Upper lobe of left lung (tissue), 6 donors: ENCODE measurements around the gene VAPB. TPM values are rescaled to one million over a fixed set of nuclear protein-coding genes. Genes with fewer than 3 reads are reported as not detected.

Experiments used
- ATAC-seq, 2 donors: fragments of 200-7000 bp; cut with Tn5 transposase; one replicate each; pipeline ENCODE4 v1.9.1; 2022; ENCODE audit warnings: mild to moderate bottlenecking in 2 of 2, moderate library complexity in 2 of 2; ENCODE audit not compliant: low FRiP score in 2 of 2
- DNase-seq, 2 donors: peaks; one replicate each; pipeline ENCODE4 v3.0.0-alpha.2; 2019 to 2020
- H3K27ac ChIP-seq, 4 donors: fragments of 200-600 bp; sonication (generic); one replicate each; pipeline ENCODE4 v1.5.1; 2016 to 2019
- H3K27me3 ChIP-seq, 4 donors: fragments of 200-600 bp; sonication (generic); one replicate each; pipeline ENCODE4 v1.5.1; 2017 to 2019
- H3K36me3 ChIP-seq, 4 donors: fragments of 200-600 bp; sonication (generic); one replicate each; pipeline ENCODE4 v1.5.1; 2016 to 2019
- H3K4me1 ChIP-seq, 4 donors: fragments of 200-600 bp; sonication (generic); one replicate each; pipeline ENCODE4 v1.5.1; 2018 to 2019
- H3K4me3 ChIP-seq, 4 donors: fragments of 200-600 bp; sonication (generic); one replicate each; pipeline ENCODE4 v1.5.1; 2017 to 2019; ENCODE audit warnings: mild to moderate bottlenecking in 2 of 4, moderate library complexity in 1 of 4
- H3K9me3 ChIP-seq, 4 donors: fragments of 200-600 bp; sonication (generic); one replicate each; pipeline ENCODE4 v1.5.1; 2018 to 2019
- EP300 ChIP-seq, 4 donors: sonication (generic); formaldehyde crosslinking; IDR thresholded peaks; one replicate each; pipeline ENCODE4 v1.5.1; 2017; ENCODE audit warnings: antibody characterized with exemption in 4 of 4, control low read depth in 2 of 4
- POLR2A ChIP-seq, 4 donors: fragments of 450-650 bp; IDR thresholded peaks; one replicate each; pipeline ENCODE4 v1.5.1; 2016 to 2017; ENCODE audit warnings: antibody characterized with exemption in 4 of 4, mild to moderate bottlenecking in 2 of 4
- POLR2AphosphoS5 ChIP-seq, 2 donors: sonication (generic); formaldehyde crosslinking; IDR thresholded peaks; one replicate each; pipeline ENCODE4 v1.5.1; 2017; ENCODE audit warnings: antibody characterized with exemption in 2 of 2
- WGBS, 2 donors: methylation state at CpG; one replicate each; pipeline ENCODE4 v1.1.5; 2017 to 2018; 5-methylcytosine and 5-hydroxymethylcytosine counted together
- total RNA-seq, 6 donors: library from RNA; depleted of rRNA in 4 of 6; stranded (reverse); fragments of >200 nt in 4 of 6; gene quantifications; one replicate each; pipeline versions ENCODE4 v1.1.0 to v1.2.1, GENCODE V29; 2016 to 2021
- TF ChIP-seq, protein P1 (sequence below), 6 experiments: fragments of 450-650 bp in 4 of 6; fragments of 200-600 bp in 2 of 6; sonication (generic) in 2 of 6; IDR thresholded peaks; one replicate each; pipeline ENCODE4 v1.5.1; 2016 to 2019; ENCODE audit warnings: antibody characterized with exemption in 6 of 6
- donor health status: DM: no; HTN: no; CAD: no; lungs with moderate emphysema.
- donor health status: DM: no; HTN: yes; CAD: no; lungs with severe emphysema.

VAPB gene
- total RNA-seq, 6 donors from 2014 or later = 13.8 to 48.2 (median 33.7) TPM

GRCh38 chr20:58416057-58416456, 27.0 kb downstream of the VAPB start:
- Histone ChIP-seq H3K4me3 (no peak overlapping the region), H3K36me3 (peaks cover 0 to 16% (median 3%) of the 10 kb centered on the region in 4 donors), H3K4me1 (peaks cover 10 to 26% (median 19%) of the 10 kb centered on the region in 4 donors), H3K9me3 (no peaks in the 10 kb centered on the region), H3K27ac (peak overlapping the region in 1 of 4 donors; percentile 63), H3K27me3 (no peaks in the 10 kb centered on the region)
- WGBS, 2 donors = 65 to 87% methylated on average over 1 of the region's 1 CpG
- TF ChIP-seq, protein P1, sequence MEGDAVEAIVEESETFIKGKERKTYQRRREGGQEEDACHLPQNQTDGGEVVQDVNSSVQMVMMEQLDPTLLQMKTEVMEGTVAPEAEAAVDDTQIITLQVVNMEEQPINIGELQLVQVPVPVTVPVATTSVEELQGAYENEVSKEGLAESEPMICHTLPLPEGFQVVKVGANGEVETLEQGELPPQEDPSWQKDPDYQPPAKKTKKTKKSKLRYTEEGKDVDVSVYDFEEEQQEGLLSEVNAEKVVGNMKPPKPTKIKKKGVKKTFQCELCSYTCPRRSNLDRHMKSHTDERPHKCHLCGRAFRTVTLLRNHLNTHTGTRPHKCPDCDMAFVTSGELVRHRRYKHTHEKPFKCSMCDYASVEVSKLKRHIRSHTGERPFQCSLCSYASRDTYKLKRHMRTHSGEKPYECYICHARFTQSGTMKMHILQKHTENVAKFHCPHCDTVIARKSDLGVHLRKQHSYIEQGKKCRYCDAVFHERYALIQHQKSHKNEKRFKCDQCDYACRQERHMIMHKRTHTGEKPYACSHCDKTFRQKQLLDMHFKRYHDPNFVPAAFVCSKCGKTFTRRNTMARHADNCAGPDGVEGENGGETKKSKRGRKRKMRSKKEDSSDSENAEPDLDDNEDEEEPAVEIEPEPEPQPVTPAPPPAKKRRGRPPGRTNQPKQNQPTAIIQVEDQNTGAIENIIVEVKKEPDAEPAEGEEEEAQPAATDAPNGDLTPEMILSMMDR (IDR thresholded peaks at IDR 0.05) = no peak
- no peak for TF ChIP-seq EP300 (IDR thresholded peaks at IDR 0.05)
- TF ChIP-seq POLR2A (IDR thresholded peaks at IDR 0.05) = no peak
- no peak for TF ChIP-seq POLR2AphosphoS5 (IDR thresholded peaks at IDR 0.05)
- ATAC-seq = no peak
- DNase-seq = no peak

GRCh38 chr20:58416835-58417234, 27.8 kb downstream of the VAPB start:
- TF ChIP-seq POLR2A (IDR thresholded peaks at IDR 0.05) (no peak), EP300 (IDR thresholded peaks at IDR 0.05) (no peak), POLR2AphosphoS5 (IDR thresholded peaks at IDR 0.05) (no peak)
- TF ChIP-seq, protein P1 (IDR thresholded peaks at IDR 0.05) = no peak
- ATAC-seq (no peak), DNase-seq (no peak)
- Histone ChIP-seq H3K27me3 (no peaks in the 10 kb centered on the region), H3K9me3 (no peaks in the 10 kb centered on the region), H3K4me1 (peaks cover 10 to 26% (median 19%) of the 10 kb centered on the region in 4 donors), H3K27ac (peak overlapping the region in 2 of 4 donors; percentile 17 to 63), H3K4me3 (no peak overlapping the region), H3K36me3 (peaks cover 0 to 16% (median 3%) of the 10 kb centered on the region in 4 donors)
- WGBS, 2 donors = 41 to 54% methylated on average over 2 of the region's 2 CpGs

DNA sequence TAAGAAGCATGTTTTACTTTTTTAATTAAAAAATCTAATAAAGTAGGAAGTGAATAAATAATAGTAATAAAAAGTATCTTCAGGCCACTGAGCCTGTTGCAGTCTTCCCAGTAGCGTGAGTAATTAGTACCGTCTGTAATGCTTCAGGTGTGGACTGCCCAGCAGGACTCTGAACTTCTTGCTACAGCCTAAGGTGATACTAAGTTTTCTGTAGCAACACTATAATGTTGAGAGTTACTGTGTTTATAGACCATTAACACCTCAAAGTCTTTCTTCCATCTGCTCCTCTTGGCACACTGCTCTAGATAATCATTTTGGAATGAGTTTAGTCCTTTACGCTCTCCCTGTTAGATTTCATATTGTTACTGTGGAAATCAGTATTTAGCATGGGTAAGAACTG, 28.4 kb downstream of the VAPB start:
- H3K27me3 ChIP-seq = no peaks in the 10 kb centered on the region
- ATAC-seq (no peak), DNase-seq (no peak)
- peak overlapping the region in 2 of 4 donors; percentile 17 to 63 for H3K27ac ChIP-seq
- 93 to 98% methylated on average over 3 of the region's 3 CpGs for WGBS, 2 donors
- H3K4me1 ChIP-seq = peaks cover 10 to 26% (median 19%) of the 10 kb centered on the region in 4 donors
- TF ChIP-seq POLR2A (IDR thresholded peaks at IDR 0.05) (no peak), POLR2AphosphoS5 (IDR thresholded peaks at IDR 0.05) (no peak)
- TF ChIP-seq, protein P1 (IDR thresholded peaks at IDR 0.05) = no peak
- H3K9me3 ChIP-seq = no peaks in the 10 kb centered on the region
- no peak overlapping the region for H3K4me3 ChIP-seq
- peaks cover 0 to 16% (median 3%) of the 10 kb centered on the region in 4 donors for H3K36me3 ChIP-seq

GRCh38 chr20:58418949-58419748, 30.1 kb downstream of the VAPB start:
- Histone ChIP-seq H3K4me1 (peaks cover 16 to 26% (median 20%) of the 10 kb centered on the region in 4 donors), H3K27me3 (no peaks in the 10 kb centered on the region), H3K27ac (no peak overlapping the region), H3K9me3 (no peaks in the 10 kb centered on the region), H3K36me3 (peaks cover 0 to 16% (median 3%) of the 10 kb centered on the region in 4 donors), H3K4me3 (no peak overlapping the region)
- ATAC-seq (no peak), DNase-seq (no peak)
- 70 to 76% methylated on average over 5 of the region's 5 CpGs for WGBS, 2 donors
- TF ChIP-seq, protein P1 (IDR thresholded peaks at IDR 0.05) = no peak
- TF ChIP-seq EP300 (IDR thresholded peaks at IDR 0.05) (no peak), POLR2AphosphoS5 (IDR thresholded peaks at IDR 0.05) (no peak)
